Urinary bladder (tissue), 4 donors: Measurements from ENCODE around the gene CELA1. TPM values are rescaled to one million over a fixed set of nuclear protein-coding genes. Genes with fewer than 3 reads are reported as not detected.

Source experiments
- DNase-seq: peaks from one replicate; pipeline ENCODE4 v3.0.0-alpha.2; 2015; ENCODE audit errors: extremely low spot score
- H3K27ac ChIP-seq: one replicate; pipeline ENCODE4 v1.5.1; 2013; ENCODE audit warnings: low read depth, mild to moderate bottlenecking, moderate library complexity
- H3K36me3 ChIP-seq: one replicate; pipeline ENCODE4 v1.6.1; 2013; ENCODE audit warnings: mild to moderate bottlenecking, moderate library complexity; ENCODE audit not compliant: insufficient read depth
- H3K4me1 ChIP-seq: one replicate; pipeline ENCODE4 v1.6.1; 2013; ENCODE audit warnings: mild to moderate bottlenecking, moderate library complexity; ENCODE audit not compliant: insufficient read depth
- H3K4me3 ChIP-seq: one replicate; pipeline ENCODE4 v1.5.1; 2013; ENCODE audit warnings: low read depth, low read length
- WGBS: extraction: QIAGEN DNeasy Blood & Tissue Kit; methylation state at CpG from one replicate; pipeline ENCODE4 v1.1.7; 2013; 5-methylcytosine and 5-hydroxymethylcytosine counted together
- polyA plus RNA-seq: library from polyadenylated mRNA; stranded (reverse); fragments of 200-250 nt; gene quantifications from one replicate; pipeline ENCODE4 v1.2.3, GENCODE V29; 2013
- total RNA-seq: library from RNA; depleted of rRNA; stranded (reverse); fragments of >200 nt; gene quantifications from one replicate; pipeline ENCODE4 v1.2.3, GENCODE V29; 2014
- donor health status: healthy with polysubstance abuse.
- donor health status: healthy.

Gene CELA1
- total and polyA plus RNA-seq, 2 donors = not detected

GRCh38 chr12:51368640-51369517 is 22.4 kb upstream of the CELA1 start:
- Histone ChIP-seq H3K4me1 (no peaks in the 10 kb centered on the region), H3K36me3 (no peaks in the 10 kb centered on the region), H3K27ac (no peak overlapping the region), H3K4me3 (no peak overlapping the region)
- DNase-seq = no peak
- WGBS = 75% methylated on average over 17 of the region's 17 CpGs

GRCh38 chr12:51365276-51365675 is 18.8 kb upstream of the CELA1 start:
- WGBS = 93% methylated on average over 10 of the region's 10 CpGs
- H3K36me3 ChIP-seq = no peaks in the 10 kb centered on the region
- no peak overlapping the region for H3K4me3 ChIP-seq
- no peak for DNase-seq
- H3K27ac ChIP-seq = no peak overlapping the region
- no peaks in the 10 kb centered on the region for H3K4me1 ChIP-seq

GRCh38 chr12:51364001-51364400 is 17.5 kb upstream of the CELA1 start:
- Histone ChIP-seq H3K4me3 (no peak overlapping the region), H3K36me3 (no peaks in the 10 kb centered on the region), H3K27ac (no peak overlapping the region), H3K4me1 (no peaks in the 10 kb centered on the region)
- DNase-seq = no peak
- 89% methylated on average over 11 of the region's 11 CpGs for WGBS

DNA sequence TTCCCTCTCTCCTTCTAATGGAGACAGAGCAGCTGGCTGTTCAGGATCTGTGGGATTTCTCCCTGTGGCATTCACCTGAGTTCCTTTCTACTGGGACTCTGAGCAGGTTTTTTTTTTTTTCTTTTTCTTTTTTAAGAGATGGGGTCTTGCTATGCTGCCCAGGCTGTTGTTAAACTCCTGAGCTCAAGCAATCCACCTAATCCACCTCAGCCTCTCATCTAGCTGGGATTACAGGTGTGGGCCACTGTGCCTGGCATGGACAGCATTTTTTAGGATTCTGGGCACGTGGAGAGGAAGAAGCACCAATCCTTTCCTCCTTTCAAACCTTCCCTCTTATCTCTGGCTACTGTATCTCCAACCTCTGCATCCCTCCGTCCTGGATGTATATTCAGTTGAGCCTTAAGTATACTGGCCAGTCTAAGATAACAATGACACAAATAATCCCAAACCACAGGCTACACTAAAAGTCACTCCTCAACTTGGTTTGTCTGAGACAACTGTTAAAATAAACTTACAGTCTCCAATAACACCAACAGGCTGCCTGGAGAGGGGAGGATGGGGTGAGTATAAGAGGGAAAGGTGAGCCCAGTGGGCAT is 16.4 kb upstream of the CELA1 start:
- no peaks in the 10 kb centered on the region for H3K4me1 ChIP-seq
- 45% methylated on average over 2 of the region's 2 CpGs for WGBS
- H3K27ac ChIP-seq = no peak overlapping the region
- no peak overlapping the region for H3K4me3 ChIP-seq
- DNase-seq = no peak
- no peaks in the 10 kb centered on the region for H3K36me3 ChIP-seq

- no peak for DNase-seq
- Histone ChIP-seq H3K36me3 (no peaks in the 10 kb centered on the region), H3K27ac (no peak overlapping the region), H3K4me3 (no peak overlapping the region), H3K4me1 (no peaks in the 10 kb centered on the region)
- 89% methylated on average over 6 of the region's 6 CpGs for WGBS
Measured at GRCh38 chr12:51362307-51362706, 15.8 kb upstream of the CELA1 start.

GRCh38 chr12:51361161-51362016 is 14.9 kb upstream of the CELA1 start:
- Histone ChIP-seq H3K4me3 (no peak overlapping the region), H3K36me3 (no peaks in the 10 kb centered on the region), H3K27ac (no peak overlapping the region), H3K4me1 (no peaks in the 10 kb centered on the region)
- no peak for DNase-seq
- 74% methylated on average over 8 of the region's 8 CpGs for WGBS

DNA sequence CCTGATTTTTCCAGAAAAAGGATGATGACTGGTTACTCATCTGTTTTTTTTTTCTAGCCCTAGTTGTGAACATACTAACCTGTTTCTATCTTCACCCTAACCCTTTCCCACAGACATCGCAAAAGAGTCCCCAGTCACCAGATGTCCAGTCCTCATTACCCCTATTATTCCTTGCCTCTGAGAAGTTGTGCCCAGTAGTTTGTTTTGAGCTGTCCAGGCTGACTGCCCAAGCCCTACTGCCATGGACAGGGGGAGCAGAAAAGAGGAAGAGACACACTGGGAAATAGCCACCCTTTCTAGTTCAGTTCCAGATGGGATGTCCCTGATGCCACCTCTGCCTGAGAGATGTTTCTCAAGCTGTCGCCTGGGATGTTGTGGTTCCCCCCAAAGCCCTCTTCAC is 13.8 kb upstream of the CELA1 start:
- no peak overlapping the region for H3K4me3 ChIP-seq
- 89% methylated on average over 2 of the region's 2 CpGs for whole genome bisulfite sequencing
- no peaks in the 10 kb centered on the region for H3K36me3 ChIP-seq
- H3K27ac ChIP-seq = no peak overlapping the region
- H3K4me1 ChIP-seq = no peaks in the 10 kb centered on the region
- DNase-seq = no peak

DNA sequence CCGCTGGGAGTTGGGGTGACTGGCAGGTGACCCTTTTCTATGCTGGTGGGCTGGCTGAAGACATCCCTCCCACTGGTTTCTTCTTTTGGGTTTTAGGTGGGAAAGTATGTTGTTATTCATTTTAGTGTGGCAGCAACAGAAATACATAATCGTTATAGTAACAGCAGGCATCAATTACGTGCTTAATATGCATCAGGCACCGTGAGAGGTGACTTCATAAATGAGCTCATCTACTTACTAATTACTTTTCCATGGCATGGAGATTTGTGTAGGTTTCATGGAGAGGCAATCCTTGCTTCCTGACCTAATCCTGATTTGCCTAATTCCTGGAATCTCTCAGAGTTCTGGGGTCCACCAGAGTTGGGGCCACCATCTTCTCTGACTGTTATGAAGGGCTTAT is 13.4 kb upstream of the CELA1 start:
- Histone ChIP-seq H3K4me1 (no peaks in the 10 kb centered on the region), H3K27ac (no peak overlapping the region), H3K4me3 (no peak overlapping the region), H3K36me3 (no peaks in the 10 kb centered on the region)
- no peak for DNase-seq
- WGBS = 85% methylated on average over 4 of the region's 4 CpGs

DNA sequence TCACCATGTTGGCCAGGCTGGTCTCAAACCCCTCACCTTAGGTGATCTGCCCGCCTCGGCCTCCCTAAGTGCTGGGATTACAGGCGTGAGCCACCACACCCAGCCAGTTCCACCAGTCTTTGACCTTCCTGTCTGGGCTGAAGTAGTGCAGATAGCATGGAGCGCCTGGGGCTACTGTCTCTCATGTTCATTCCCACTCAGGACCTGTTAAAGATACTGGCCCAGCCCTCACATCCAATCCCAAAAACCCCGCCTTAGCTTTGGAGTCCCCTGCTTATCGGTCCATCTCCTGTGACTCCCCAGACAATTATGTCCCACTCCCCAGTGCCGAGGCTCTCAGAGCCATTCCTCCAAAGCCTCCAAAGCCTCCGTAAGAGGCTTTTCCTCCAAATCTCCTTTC is 12.0 kb upstream of the CELA1 start:
- 96% methylated on average over 8 of the region's 8 CpGs for WGBS
- no peak for DNase-seq
- no peak overlapping the region for H3K27ac ChIP-seq
- H3K36me3 ChIP-seq = no peaks in the 10 kb centered on the region
- no peak overlapping the region for H3K4me3 ChIP-seq
- H3K4me1 ChIP-seq = no peaks in the 10 kb centered on the region

DNA sequence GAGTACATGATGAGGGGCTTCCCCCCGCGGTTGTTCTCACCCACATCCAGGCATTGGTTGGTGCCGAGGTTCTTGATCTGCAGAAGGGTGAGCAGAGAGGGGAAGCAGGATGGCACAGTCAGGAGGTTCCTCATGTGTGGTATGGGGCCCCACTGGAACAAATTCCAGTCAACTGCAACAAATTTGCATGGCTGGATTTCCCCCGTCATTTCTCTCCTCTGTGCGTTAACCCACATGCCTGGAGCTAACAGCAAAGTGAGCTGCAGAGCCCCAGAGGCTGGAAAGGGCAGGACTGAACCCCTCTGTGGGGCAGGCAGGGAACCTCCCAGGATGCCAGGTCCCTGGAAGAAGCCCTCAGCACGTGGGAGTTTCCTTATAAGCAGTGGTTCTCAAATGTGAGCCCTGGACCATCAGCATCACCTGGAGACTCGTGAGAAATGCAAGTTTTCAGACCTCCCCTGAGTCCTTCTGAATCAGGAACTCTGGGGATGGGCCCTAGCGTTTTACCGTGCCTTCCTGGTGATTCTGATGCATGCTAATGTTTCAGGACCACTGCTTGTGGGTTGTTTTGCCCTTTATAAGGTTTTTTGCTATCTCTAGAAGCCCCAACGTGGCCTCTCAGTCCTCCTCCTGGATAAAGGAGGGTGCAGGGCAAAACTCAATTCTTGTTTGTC is 11.0 kb upstream of the CELA1 start:
- no peak for DNase-seq
- Histone ChIP-seq H3K36me3 (no peaks in the 10 kb centered on the region), H3K4me3 (no peak overlapping the region), H3K4me1 (no peaks in the 10 kb centered on the region), H3K27ac (no peak overlapping the region)
- 79% methylated on average over 10 of the region's 10 CpGs for WGBS

- no peak for DNase-seq
- Histone ChIP-seq H3K36me3 (no peaks in the 10 kb centered on the region), H3K4me1 (no peaks in the 10 kb centered on the region), H3K27ac (no peak overlapping the region), H3K4me3 (no peak overlapping the region)
- WGBS = 42% methylated on average over 11 of the region's 11 CpGs
Measured at GRCh38 chr12:51351913-51352532, 5.5 kb upstream of the CELA1 start.

DNA sequence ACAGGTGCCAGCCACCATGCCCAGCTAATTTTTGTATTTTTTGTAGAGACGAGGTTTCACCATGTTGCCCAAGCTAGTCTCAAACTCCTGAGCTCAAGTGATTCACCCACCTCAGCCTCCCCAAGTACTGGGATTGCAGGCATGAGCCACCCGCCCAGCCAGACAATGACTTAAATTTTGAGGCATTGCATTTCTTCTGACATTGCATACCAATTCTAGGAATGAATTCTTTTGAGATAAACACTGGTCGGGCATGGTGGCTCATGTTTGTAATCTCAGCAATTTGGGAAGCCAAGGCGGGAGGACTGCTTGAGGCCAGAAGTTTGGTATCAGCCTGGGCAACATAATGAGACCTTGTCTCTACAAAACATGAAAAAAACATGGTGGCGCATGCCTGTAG is 2.5 kb upstream of the CELA1 start:
- WGBS = 80% methylated on average over 5 of the region's 5 CpGs
- DNase-seq = no peak
- Histone ChIP-seq H3K4me3 (no peak overlapping the region), H3K4me1 (no peaks in the 10 kb centered on the region), H3K36me3 (no peaks in the 10 kb centered on the region), H3K27ac (no peak overlapping the region)

DNA sequence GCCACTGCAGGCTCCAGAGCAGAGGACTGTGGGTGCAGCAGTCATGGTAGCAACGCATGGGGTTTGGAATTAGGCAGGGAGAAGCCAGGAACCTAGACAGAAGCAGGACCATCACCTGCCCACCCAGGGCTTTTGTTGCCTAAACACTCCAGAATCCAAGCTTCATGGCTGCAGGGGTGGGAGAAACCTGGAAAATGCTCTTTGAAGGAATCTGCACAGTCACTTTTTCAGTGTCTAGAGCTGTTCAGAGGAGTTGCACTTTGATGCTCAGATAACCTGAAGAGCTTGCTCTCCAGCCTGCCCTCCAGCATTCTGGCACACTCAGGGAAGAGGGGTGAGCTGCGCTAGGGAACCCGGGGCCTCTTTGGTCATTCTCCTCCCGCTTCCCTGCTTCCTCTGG is 1.6 kb upstream of the CELA1 start:
- H3K4me1 ChIP-seq = no peaks in the 10 kb centered on the region
- WGBS = 88% methylated on average over 4 of the region's 4 CpGs
- H3K4me3 ChIP-seq = no peak overlapping the region
- H3K36me3 ChIP-seq = no peaks in the 10 kb centered on the region
- no peak for DNase-seq
- no peak overlapping the region for H3K27ac ChIP-seq
